Coronary artery (tissue), 2 donors: ENCODE results near the gene NKX1-2.

ENCODE experiments used
- DNase-seq: peaks from one replicate; pipeline ENCODE4 v3.0.0-alpha.2; 2017; ENCODE audit warnings: low spot score
- H3K27ac ChIP-seq, 2 donors: fragments of 200-600 bp; sonication (generic); one replicate each; pipeline ENCODE4 v1.5.1; 2016 to 2019
- H3K4me3 ChIP-seq: fragments of 200-600 bp; sonication (generic); 2 replicates; pipeline ENCODE4 v1.5.1; 2016; ENCODE audit warnings: mild to moderate bottlenecking, moderate library complexity
- TF ChIP-seq, protein P1 (sequence below): fragments of 200-600 bp; sonication (generic); IDR thresholded peaks from one replicate; pipeline ENCODE4 v1.5.1; 2019; ENCODE audit warnings: antibody characterized with exemption

Gene NKX1-2

DNA sequence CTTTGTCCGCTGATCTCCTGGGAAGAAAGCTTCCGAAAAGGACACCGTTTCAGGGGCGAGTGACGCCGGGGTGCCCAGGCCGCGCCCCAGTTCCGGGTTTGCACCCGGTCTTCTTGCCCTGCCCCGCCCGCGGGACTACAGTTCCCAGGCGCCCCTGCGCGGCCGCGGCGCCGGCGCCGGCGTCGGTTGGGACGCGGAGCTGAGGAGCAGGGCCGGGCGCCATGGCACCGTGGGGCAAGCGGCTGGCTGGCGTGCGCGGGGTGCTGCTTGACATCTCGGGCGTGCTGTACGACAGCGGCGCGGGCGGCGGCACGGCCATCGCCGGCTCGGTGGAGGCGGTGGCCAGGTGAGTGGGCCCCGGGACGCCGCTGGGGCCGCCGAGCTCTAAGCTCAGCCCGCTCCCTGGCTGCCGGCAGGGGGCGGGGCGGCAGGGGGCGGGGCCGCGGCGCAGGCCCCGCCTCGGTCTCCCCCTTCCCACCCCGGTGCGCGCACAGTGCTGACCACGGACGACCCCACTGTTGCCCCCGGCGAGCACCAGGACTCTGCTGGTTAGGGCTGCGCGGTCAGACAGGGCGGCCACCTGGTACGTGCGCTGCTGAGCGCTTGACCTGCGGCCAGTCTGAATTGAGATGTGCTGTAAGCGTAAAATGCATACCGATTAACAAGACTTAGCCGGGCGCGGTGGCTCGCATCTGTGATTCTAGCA lies 12.0 kb upstream of the NKX1-2 start, which contains the start of gene LHPP:
LHPP (plus strand) TSS at position 182 of the 706 bp plus-strand sequence; CDS start at position 222, 40 bp downstream.
- TF ChIP-seq, protein P1, sequence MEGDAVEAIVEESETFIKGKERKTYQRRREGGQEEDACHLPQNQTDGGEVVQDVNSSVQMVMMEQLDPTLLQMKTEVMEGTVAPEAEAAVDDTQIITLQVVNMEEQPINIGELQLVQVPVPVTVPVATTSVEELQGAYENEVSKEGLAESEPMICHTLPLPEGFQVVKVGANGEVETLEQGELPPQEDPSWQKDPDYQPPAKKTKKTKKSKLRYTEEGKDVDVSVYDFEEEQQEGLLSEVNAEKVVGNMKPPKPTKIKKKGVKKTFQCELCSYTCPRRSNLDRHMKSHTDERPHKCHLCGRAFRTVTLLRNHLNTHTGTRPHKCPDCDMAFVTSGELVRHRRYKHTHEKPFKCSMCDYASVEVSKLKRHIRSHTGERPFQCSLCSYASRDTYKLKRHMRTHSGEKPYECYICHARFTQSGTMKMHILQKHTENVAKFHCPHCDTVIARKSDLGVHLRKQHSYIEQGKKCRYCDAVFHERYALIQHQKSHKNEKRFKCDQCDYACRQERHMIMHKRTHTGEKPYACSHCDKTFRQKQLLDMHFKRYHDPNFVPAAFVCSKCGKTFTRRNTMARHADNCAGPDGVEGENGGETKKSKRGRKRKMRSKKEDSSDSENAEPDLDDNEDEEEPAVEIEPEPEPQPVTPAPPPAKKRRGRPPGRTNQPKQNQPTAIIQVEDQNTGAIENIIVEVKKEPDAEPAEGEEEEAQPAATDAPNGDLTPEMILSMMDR, result peak; percentile 49
- peak; percentile 89 for DNase-seq
- Histone ChIP-seq H3K27ac (peak within 1 kb of the TSS; percentile 62 to 93), H3K4me3 (peak within 1 kb of the TSS; percentile 84)

DNA sequence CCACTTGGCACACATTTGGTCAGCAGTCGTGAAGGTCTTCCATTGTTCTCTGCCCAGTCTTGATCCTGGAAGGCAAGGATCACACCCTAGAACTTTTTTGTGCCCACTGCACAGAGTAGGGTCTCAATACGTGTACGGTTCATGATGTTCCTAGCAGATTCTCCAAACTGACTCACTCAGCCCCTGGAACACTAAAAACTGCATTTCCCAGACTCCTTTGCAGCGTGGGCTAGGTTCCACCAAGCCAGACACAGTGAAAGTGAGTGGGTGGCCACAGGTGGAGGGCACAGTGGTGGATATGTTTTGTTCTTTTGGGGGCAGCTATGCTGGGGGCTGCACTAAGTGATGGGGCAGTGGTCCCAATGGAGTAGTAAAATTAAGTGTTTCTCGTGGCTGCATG lies 10.3 kb upstream of the NKX1-2 start:
- no peak overlapping the region for H3K27ac ChIP-seq
- TF ChIP-seq, protein P1, result no peak
- DNase-seq, result no peak
- H3K4me3 ChIP-seq, result no peak overlapping the region

DNA sequence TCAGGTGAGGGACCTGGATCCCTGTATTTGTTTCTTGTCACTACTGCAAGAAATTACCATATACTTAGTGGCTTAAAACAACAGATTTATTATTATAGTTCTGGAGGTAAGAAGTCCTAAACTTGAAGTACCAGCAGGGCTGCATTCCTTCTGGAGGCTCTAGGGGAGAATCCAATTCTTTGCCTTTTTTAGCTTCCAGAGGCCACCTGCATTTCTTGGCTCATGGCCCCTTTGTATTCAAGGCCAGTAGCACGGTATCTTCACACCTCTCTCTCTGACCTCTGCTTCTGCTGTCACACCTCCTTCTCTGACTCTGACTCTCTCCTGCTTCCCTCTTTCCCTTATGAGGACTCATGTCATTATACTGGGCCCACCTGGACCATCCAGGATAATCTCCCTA lies 9.6 kb upstream of the NKX1-2 start:
- no peak overlapping the region for H3K27ac ChIP-seq
- TF ChIP-seq, protein P1, result no peak
- no peak overlapping the region for H3K4me3 ChIP-seq
- DNase-seq, result no peak

DNA sequence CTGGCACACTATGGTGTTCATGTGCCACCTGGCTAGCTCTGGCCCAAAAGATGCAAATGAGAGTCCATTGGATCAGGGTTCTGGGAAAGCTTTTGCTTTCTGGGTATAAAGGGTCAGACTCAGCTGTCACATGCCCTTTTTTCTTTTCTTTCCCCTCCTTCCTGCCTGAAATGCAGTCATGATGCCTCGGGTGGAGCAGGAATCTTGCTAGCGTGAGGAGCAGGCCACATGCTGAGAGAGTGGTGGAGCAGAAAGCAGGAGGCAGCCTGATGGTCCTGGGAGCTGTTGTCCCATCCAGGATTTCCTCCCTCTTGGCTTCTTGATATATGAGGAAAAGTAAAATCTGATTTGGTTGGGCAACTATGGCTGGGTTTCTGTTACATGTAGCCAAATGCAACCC lies 9.1 kb upstream of the NKX1-2 start:
- Histone ChIP-seq H3K27ac (no peak overlapping the region), H3K4me3 (no peak overlapping the region)
- DNase-seq, result no peak
- TF ChIP-seq, protein P1, result no peak

DNA sequence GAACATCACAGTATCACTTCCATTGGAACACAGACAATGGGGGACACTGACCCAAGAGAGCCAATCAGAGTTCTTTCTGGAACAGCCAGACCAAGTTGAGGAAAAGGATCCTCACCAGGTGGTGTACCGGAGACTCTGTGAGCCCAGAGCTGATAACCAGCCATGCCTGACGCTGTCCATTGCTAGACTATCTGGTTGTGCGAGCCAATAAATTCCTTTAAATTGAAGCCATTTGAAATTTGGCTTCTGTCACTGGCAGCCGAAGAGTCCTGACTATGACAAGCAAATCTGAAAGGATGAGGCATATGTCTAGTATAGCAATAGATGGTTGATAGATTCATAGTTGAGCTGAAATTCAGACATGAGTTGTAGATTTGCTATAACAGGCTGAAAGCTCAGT lies 8.6 kb upstream of the NKX1-2 start:
- Histone ChIP-seq H3K4me3 (no peak overlapping the region), H3K27ac (no peak overlapping the region)
- TF ChIP-seq, protein P1, result no peak

DNA sequence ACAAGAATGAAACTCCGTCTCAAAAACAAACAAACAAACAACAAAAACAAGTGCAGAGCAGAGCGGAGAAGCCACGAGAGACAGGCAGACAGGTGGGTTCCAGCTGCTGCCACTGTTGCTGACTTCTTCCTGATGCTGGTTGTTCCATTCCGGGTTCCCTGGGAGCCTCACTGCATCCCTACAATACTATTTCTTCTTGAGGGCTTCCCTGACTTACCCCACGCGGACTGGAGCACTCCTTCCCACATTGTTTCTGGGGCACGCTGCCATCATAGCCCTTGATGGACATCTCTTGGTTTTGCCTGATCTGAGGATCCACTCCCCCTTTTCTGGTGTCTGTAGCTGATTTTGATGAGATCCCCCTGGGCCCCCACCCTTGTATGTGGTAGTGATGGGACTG lies 5.6 kb upstream of the NKX1-2 start:
- no peak overlapping the region for H3K27ac ChIP-seq
- no peak for DNase-seq
- TF ChIP-seq, protein P1, result no peak
- no peak overlapping the region for H3K4me3 ChIP-seq

More for the DNA sequence above, 8.6 kb upstream of the NKX1-2 start:
- no peak for DNase-seq

DNA sequence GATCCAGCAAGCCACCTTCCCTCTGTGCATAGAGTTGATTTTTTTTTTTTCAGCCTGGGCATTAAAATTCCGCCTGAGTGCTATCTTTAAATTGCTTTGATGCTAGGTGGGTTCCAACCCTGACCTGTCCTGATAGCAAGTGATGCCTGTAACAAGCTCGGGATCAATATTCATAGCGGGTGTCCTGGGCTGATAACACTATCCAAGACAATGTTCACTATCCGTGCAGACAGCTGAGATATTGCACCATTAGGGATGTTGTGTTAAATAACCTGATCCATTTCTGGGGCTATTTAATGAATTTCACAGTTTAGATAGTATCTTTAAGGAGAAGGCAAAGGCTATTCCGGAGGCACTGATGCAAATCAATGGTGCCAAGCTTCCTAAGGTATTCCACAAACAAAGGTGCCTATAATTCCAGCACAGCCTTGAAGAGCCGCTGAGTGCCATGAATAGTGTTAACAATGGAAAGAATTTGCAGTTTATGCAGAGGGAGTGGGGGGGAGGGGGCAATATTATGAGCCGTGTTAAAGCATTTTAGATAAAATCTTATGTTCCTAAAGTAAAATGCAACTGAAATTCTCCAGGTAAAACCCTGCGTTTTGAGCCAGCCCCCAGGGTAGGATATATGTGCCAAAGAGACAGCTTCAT lies 4.2 kb upstream of the NKX1-2 start:
- Histone ChIP-seq H3K4me3 (no peak overlapping the region), H3K27ac (no peak overlapping the region)
- TF ChIP-seq, protein P1, result no peak
- no peak for DNase-seq
